Smooth muscle cell (in vitro differentiated cells): ENCODE results near the gene PLEK. TPM values are rescaled to one million over a fixed set of nuclear protein-coding genes. Genes with fewer than 3 reads are reported as not detected.
"Not testable (repeated sequence)": the region's sequence is repeated elsewhere in the genome, so short reads cannot be mapped to it uniquely, and the experiment has no call there.

Source experiments
- DNase-seq: peaks from one replicate; lab custom pipeline; 2025; ENCODE audit not compliant: unreplicated experiment; lab: John Stamatoyannopoulos, UW
- H2AFZ ChIP-seq: fragments of 200-600 bp; sonication (generic); 2 replicates; pipeline ENCODE4 v1.6.0; 2016; ENCODE audit warnings: antibody characterized with exemption, low read depth, mild to moderate bottlenecking
- H3F3A ChIP-seq: fragments of 200-600 bp; sonication (generic); 2 replicates; pipeline ENCODE4 v1.6.0; 2017; ENCODE audit warnings: antibody characterized with exemption, low read depth
- H3K27ac ChIP-seq: fragments of 200-600 bp; sonication (generic); 2 replicates; pipeline ENCODE4 v1.5.1; 2016; ENCODE audit warnings: low read depth, mild to moderate bottlenecking
- H3K27me3 ChIP-seq: fragments of 200-600 bp; sonication (generic); 2 replicates; pipeline ENCODE4 v1.6.1; 2016; ENCODE audit warnings: low read depth, mild to moderate bottlenecking
- H3K36me3 ChIP-seq: fragments of 200-600 bp; sonication (generic); 2 replicates; pipeline ENCODE4 v1.5.1; 2016; ENCODE audit warnings: low read depth
- H3K4me1 ChIP-seq: fragments of 200-600 bp; sonication (generic); 2 replicates; pipeline ENCODE4 v1.5.1; 2016; ENCODE audit warnings: low read depth
- H3K4me2 ChIP-seq: fragments of 200-600 bp; sonication (generic); 2 replicates; pipeline ENCODE4 v1.6.0; 2016; ENCODE audit warnings: mild to moderate bottlenecking
- H3K4me3 ChIP-seq: fragments of 200-600 bp; sonication (generic); 2 replicates; pipeline ENCODE4 v1.5.1; 2016; ENCODE audit warnings: mild to moderate bottlenecking
- H3K79me2 ChIP-seq: fragments of 200-600 bp; sonication (generic); 2 replicates; pipeline ENCODE4 v1.6.0; 2016; ENCODE audit warnings: low read depth, mild to moderate bottlenecking
- H3K9ac ChIP-seq: fragments of 200-600 bp; sonication (generic); 2 replicates; pipeline ENCODE4 v1.6.0; 2016; ENCODE audit warnings: low read depth
- H3K9me3 ChIP-seq: fragments of 200-600 bp; sonication (generic); replicated peaks from 2 replicates; pipeline ENCODE4 v1.5.1; 2016; ENCODE audit warnings: low read depth
- H4K20me1 ChIP-seq: fragments of 200-600 bp; sonication (generic); 2 replicates; pipeline ENCODE4 v1.6.0; 2016; ENCODE audit warnings: low read depth
- CTCF ChIP-seq: fragments of 200-600 bp; sonication (generic); IDR thresholded peaks from 2 replicates; pipeline ENCODE4 v1.5.1; 2017; ENCODE audit warnings: borderline replicate concordance, mild to moderate bottlenecking, antibody characterized with exemption; ENCODE audit not compliant: insufficient read depth, poor library complexity, severe bottlenecking
- WGBS: methylation state at CpG from one replicate; pipeline ENCODE4 v1.1.7; 2016; ENCODE audit warnings: low lambda C conversion rate; 5-methylcytosine and 5-hydroxymethylcytosine counted together
- polyA plus RNA-seq: library from polyadenylated mRNA; unstranded; fragments of >200 nt; fragmentation: Nextera tagmentation; extraction: Ambion mirVana; gene quantifications from 2 replicates; pipeline ENCODE4 v1.2.1, GENCODE V29; 2016
- total RNA-seq: library from RNA; depleted of rRNA; stranded (reverse); fragments of >200 nt; gene quantifications from 2 replicates; pipeline ENCODE4 v1.2.3, GENCODE V29; 2014

Gene PLEK
- total and polyA plus RNA-seq, 2 experiments from 2014 or later = not detected

- H3K36me3 ChIP-seq = no peaks in the 10 kb centered on the region
- TF ChIP-seq CTCF = no peak
- peaks cover 11% of the 10 kb centered on the region for H3K27me3 ChIP-seq
- 87% methylated on average over 4 of the region's 4 CpGs for WGBS
- H3K27ac ChIP-seq = no peak overlapping the region
- no peak overlapping the region for H2AFZ ChIP-seq
- no peak overlapping the region for H3K9ac ChIP-seq
- H3F3A ChIP-seq = no peaks in the 10 kb centered on the region
- no peaks in the 10 kb centered on the region for H4K20me1 ChIP-seq
- H3K9me3 ChIP-seq = no peaks in the 10 kb centered on the region
- H3K4me3 ChIP-seq = no peak overlapping the region
- no peak overlapping the region for H3K4me2 ChIP-seq
- no peak for DNase-seq
- no peaks in the 10 kb centered on the region for H3K79me2 ChIP-seq
- H3K4me1 ChIP-seq = no peaks in the 10 kb centered on the region
Observed at GRCh38 chr2:68341583-68341982, 23.5 kb upstream of the PLEK start.

- Histone ChIP-seq H3K4me1 (no peaks in the 10 kb centered on the region), H3K79me2 (no peaks in the 10 kb centered on the region), H2AFZ (no peak overlapping the region), H3F3A (no peaks in the 10 kb centered on the region), H3K4me2 (no peak overlapping the region), H3K4me3 (no peak overlapping the region), H3K27me3 (peaks cover 11% of the 10 kb centered on the region), H3K9ac (no peak overlapping the region), H3K27ac (no peak overlapping the region), H3K9me3 (no peaks in the 10 kb centered on the region), H3K36me3 (no peaks in the 10 kb centered on the region), H4K20me1 (no peaks in the 10 kb centered on the region)
- TF ChIP-seq CTCF = no peak
- no peak for DNase-seq
- WGBS = 95% methylated on average over 1 of the region's 1 CpG
Observed at GRCh38 chr2:68342470-68342869, 22.6 kb upstream of the PLEK start.

- no peak overlapping the region for H3K9ac ChIP-seq
- no peaks in the 10 kb centered on the region for H3K36me3 ChIP-seq
- no peak for TF ChIP-seq CTCF
- H3K27ac ChIP-seq = no peak overlapping the region
- WGBS = 89% methylated on average over 1 of the region's 1 CpG
- peaks cover 11% of the 10 kb centered on the region for H3K27me3 ChIP-seq
- DNase-seq = no peak
- no peaks in the 10 kb centered on the region for H3F3A ChIP-seq
- no peaks in the 10 kb centered on the region for H3K4me1 ChIP-seq
- H3K79me2 ChIP-seq = no peaks in the 10 kb centered on the region
- H3K9me3 ChIP-seq = no peaks in the 10 kb centered on the region
- H3K4me2 ChIP-seq = no peak overlapping the region
- no peak overlapping the region for H2AFZ ChIP-seq
- H4K20me1 ChIP-seq = no peaks in the 10 kb centered on the region
- H3K4me3 ChIP-seq = no peak overlapping the region
Observed at GRCh38 chr2:68344031-68344430, 21.1 kb upstream of the PLEK start.

- peaks cover 9% of the 10 kb centered on the region for H3K27me3 ChIP-seq
- no peaks in the 10 kb centered on the region for H3K36me3 ChIP-seq
- DNase-seq = no peak
- H3K9ac ChIP-seq = no peak overlapping the region
- H3K4me3 ChIP-seq = no peak overlapping the region
- H3K4me2 ChIP-seq = no peak overlapping the region
- 79% methylated on average over 9 of the region's 9 CpGs for WGBS
- no peaks in the 10 kb centered on the region for H3K9me3 ChIP-seq
- TF ChIP-seq CTCF = no peak
- H4K20me1 ChIP-seq = no peaks in the 10 kb centered on the region
- H3F3A ChIP-seq = no peaks in the 10 kb centered on the region
- no peak overlapping the region for H2AFZ ChIP-seq
- H3K4me1 ChIP-seq = no peaks in the 10 kb centered on the region
- H3K27ac ChIP-seq = no peak overlapping the region
- H3K79me2 ChIP-seq = no peaks in the 10 kb centered on the region
Observed at GRCh38 chr2:68345129-68345875, 19.8 kb upstream of the PLEK start.

- H3K27ac ChIP-seq, DNase-seq, H3F3A ChIP-seq, H3K9ac ChIP-seq, H3K79me2 ChIP-seq, H3K4me3 ChIP-seq, H3K4me1 ChIP-seq, H2AFZ ChIP-seq, H3K9me3 ChIP-seq, H3K36me3 ChIP-seq, H3K27me3 ChIP-seq, H4K20me1 ChIP-seq, H3K4me2 ChIP-seq: not testable (repeated sequence)
- WGBS = 86% methylated on average over 4 of the region's 4 CpGs
Observed at GRCh38 chr2:68349091-68349490, 16.0 kb upstream of the PLEK start.
